ENCODE data around the gene UBE2Z. TPM values are rescaled to one million over a fixed set of nuclear protein-coding genes. Genes with fewer than 3 reads are reported as not detected.
A peak's percentile ranks its signal among the peaks of the same experiment; 100 is the strongest.

UBE2Z gene
- total and polyA plus RNA-seq, 9 of the 15 experiments (the other 6 are each of a cell fraction or from before 2014, with no cell fraction given), result 11.8 to 89.0 (median 38.2) TPM

DNA sequence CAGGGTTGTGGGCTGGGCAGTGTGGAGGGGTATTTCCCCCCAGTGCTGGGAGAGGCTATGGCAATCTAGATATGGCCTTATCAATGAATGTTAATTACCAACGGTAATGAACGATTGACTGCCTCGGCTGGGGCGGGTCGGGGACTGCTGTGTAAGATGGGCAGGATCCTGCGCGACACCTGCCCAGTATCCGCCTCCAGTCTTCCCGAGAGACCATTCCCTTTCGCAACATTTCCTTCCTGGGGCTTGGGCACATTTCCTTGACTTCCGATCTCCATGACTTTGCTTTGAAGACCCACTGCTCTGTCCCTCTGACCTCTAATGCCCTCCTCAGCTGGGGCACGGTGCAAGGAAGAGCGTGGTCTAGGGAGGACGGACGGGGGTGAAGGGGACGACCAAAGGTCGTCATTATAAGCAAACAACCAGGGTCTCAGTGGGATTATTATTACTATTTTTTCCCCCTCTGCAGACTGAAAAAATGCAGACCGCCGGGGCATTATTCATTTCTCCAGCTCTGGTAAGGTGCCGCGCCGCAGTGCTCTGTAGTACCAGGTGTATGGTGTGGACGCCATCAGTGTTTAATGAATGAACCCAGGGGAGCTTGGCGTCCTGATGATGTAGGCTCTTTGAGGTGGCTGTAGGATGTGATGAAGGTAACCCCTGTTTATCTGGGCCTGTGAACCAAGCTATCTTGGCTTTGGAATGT, 15.1 kb upstream of the UBE2Z start (continued):
- TF ChIP-seq, protein P1, sequence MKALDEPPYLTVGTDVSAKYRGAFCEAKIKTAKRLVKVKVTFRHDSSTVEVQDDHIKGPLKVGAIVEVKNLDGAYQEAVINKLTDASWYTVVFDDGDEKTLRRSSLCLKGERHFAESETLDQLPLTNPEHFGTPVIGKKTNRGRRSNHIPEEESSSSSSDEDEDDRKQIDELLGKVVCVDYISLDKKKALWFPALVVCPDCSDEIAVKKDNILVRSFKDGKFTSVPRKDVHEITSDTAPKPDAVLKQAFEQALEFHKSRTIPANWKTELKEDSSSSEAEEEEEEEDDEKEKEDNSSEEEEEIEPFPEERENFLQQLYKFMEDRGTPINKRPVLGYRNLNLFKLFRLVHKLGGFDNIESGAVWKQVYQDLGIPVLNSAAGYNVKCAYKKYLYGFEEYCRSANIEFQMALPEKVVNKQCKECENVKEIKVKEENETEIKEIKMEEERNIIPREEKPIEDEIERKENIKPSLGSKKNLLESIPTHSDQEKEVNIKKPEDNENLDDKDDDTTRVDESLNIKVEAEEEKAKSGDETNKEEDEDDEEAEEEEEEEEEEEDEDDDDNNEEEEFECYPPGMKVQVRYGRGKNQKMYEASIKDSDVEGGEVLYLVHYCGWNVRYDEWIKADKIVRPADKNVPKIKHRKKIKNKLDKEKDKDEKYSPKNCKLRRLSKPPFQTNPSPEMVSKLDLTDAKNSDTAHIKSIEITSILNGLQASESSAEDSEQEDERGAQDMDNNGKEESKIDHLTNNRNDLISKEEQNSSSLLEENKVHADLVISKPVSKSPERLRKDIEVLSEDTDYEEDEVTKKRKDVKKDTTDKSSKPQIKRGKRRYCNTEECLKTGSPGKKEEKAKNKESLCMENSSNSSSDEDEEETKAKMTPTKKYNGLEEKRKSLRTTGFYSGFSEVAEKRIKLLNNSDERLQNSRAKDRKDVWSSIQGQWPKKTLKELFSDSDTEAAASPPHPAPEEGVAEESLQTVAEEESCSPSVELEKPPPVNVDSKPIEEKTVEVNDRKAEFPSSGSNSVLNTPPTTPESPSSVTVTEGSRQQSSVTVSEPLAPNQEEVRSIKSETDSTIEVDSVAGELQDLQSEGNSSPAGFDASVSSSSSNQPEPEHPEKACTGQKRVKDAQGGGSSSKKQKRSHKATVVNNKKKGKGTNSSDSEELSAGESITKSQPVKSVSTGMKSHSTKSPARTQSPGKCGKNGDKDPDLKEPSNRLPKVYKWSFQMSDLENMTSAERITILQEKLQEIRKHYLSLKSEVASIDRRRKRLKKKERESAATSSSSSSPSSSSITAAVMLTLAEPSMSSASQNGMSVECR (CRISPR knock-in tag; IDR thresholded peaks at IDR 0.05), result peak; percentile 79; the same call in 1 of the 2 replicates
- TF ChIP-seq BRD4 (IDR thresholded peaks at IDR 0.05) (0 out of 2 replicates have a peak, but pooled peaks have one; percentile 56), KDM5B (IDR thresholded peaks at IDR 0.05; ENCODE audit: insufficient replicate concordance, low read depth, low read length) (peak; percentile 0), POLR2B (IDR thresholded peaks at IDR 0.05; ENCODE audit: low read depth, partially characterized antibody) (peak; percentile 8), PHF20 (IDR thresholded peaks at IDR 0.05; ENCODE audit: partially characterized antibody) (peak; percentile 2), SMARCA4 (IDR thresholded peaks at IDR 0.05) (peak; percentile 41; the same call in 1 of the 2 replicates), SUPT5H (IDR thresholded peaks at IDR 0.05) (0 out of 2 replicates have a peak, but pooled peaks have one; percentile 26), ZNF589 (CRISPR knock-in tag; IDR thresholded peaks at IDR 0.05; ENCODE audit: low read depth) (0 out of 2 replicates have a peak, but pooled peaks have one; percentile 6), FOXM1 (IDR thresholded peaks at IDR 0.05; ENCODE audit: low read depth) (0 out of 2 replicates have a peak, but pooled peaks have one; percentile 5), FOXM1 (CRISPR knock-in tag; IDR thresholded peaks at IDR 0.05; ENCODE audit: low read depth) (peak; percentile 80; the same call in 1 of the 2 replicates), BHLHE40 (IDR thresholded peaks at IDR 0.05; ENCODE audit: low read length) (no peak), NFE2 (IDR thresholded peaks at IDR 0.05; ENCODE audit: low read depth) (no peak), HDAC2 (IDR thresholded peaks at IDR 0.05) (0 out of 2 replicates have a peak, but pooled peaks have one; percentile 2), HOMEZ (CRISPR knock-in tag; IDR thresholded peaks at IDR 0.05) (no peak)
